Smooth muscle cell of the brain vasculature (primary cell): Measurements from ENCODE around the gene CPT2.

Experiments
- DNase-seq: peaks from one replicate; pipeline ENCODE4 v3.0.0-alpha.2; 2012; ENCODE audit warnings: low read depth, low spot score

The CPT2 gene

DNA sequence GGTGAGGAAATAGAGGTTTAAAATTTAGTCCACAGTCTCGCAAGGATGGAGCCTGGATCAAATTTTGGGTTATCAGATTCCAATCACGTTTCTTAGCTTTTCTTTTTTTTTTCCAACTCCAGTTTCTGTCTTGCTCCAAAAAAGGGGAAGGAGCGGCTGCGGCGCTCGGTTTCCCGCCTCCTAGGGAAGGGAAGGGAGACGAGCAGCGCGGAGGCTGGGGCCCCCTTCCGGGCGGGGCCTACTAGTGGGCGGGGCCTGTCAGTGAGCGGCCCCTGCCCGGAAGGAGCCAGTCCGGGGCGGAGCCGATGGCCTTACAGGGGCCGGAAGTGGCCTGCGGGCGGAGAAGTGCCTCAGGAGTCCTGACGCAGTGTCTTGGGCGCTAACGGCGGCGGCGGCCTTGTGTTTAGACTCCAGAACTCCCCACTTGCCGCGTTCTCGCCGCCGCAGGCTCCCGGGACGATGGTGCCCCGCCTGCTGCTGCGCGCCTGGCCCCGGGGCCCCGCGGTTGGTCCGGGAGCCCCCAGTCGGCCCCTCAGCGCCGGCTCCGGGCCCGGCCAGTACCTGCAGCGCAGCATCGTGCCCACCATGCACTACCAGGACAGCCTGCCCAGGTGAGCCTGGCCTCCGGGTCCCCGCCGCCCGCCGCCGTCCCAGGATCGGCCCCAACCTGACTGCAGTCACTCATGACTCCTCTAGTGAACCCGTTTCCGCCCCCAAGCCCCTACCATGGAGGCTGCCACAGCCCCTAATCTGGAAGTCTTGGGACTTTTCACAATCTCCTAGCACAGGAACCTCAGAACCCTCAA lies at the start of gene CPT2:
CPT2 (plus strand) TSS at position 340 of the 806 bp plus-strand sequence; CDS start at position 460, 120 bp downstream.
- DNase-seq, result peak; percentile 68

DNA sequence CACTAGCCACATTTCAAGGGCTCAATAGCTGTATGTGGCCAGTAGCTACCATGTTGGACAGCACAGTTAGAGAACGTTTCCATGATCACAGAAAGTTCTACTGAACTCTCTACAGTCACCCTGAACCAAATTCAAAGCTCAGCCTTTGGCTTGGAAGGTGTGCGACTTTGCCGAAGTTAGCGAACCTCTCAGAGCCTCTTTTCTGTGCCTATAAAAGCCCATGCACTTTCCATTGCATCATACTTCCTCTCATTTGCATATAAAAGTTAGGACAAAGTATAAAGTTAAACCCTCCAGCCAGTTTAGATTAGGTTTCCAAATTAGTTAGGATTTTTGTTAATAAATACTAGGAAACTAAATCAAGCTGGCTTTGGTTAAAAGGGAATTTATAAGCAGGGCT lies 49.5 kb upstream of the CPT2 start:
- DNase-seq, result no peak

DNA sequence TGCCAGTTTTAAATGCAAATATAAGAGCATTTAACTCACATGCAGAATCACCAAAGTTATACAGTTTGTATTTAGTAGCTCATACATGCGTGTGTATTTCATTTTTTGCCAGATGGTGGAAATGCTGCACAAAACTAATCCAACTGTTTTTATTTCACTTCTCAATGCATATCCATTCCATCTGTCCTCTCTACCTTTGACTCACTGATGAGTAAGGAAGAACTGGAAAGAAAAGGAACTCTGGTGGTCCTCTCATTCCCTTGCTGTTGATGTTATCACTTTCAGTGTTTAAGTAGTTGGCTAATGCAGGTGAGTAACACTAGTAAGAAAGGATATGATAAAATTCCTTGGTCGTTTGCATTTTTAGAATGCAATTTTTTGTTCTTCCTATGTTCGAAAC lies 48.5 kb upstream of the CPT2 start:
- DNase-seq, result no peak

DNA sequence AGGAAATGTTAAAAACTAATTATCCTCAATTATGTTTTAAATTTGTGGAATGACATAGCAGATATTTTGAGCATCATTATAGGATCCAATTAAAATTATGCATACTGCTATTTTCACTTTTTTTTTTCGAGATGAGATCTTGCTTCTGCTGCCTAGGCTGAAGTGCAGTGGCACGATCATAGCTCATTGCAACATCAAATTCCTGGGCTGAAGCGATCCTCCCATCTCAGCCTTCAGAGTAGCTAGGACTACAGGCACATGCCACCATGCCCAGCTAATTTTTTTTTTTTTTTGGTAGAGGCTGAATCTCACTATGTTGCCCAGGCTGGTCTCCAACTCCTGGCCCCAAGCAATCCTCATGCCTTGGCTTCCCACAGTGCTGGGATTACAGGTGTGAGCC lies 42.9 kb upstream of the CPT2 start:
- no peak for DNase-seq

DNA sequence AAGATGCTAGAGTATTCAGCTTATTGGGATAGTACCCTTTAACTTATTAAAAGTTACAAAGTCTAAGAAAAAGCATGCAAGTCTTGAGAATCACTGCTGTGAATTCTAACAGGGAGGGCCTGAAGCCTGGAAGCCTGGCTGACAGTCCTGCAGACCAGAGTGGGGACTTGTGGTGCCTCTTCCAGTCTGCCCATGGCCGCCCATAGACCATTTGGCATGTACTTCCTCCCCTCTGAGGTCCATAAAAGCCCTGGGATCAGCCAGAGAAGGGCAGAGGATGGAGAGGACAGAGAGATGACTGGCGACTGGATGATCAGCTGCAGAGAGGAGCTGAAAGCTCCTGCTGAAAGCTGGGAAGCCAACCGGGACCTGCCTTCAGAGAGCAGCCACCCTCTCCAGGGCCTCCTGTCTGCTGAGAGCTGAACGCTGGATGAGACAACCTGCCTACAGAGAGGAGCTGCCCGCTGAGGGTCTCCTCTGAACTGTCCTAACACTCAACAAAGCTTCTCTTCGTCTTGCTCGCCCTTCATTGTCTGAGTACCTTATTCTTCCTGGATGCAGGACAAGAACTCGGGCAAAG lies 41.7 kb upstream of the CPT2 start:
- DNase-seq, result no peak

DNA sequence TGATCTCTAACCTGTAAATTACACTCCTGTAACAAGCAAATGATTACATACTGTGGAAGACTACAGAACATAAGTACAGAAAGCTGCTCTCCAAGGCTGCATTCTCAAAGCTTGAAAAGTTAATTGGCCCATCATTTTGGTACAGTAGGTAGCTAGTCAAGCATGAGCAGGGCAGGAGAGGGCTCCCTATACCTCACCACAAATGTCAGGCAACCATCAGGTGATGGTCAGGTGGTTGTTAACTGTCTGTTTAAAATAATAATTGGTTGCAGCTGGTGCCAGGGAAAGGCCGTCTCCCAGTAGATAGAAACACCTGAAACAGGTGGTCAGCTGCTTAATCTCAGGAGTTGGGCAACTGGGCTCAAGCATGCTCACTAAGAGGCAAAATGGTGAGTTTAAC lies 41.1 kb upstream of the CPT2 start:
- DNase-seq, result no peak

DNA sequence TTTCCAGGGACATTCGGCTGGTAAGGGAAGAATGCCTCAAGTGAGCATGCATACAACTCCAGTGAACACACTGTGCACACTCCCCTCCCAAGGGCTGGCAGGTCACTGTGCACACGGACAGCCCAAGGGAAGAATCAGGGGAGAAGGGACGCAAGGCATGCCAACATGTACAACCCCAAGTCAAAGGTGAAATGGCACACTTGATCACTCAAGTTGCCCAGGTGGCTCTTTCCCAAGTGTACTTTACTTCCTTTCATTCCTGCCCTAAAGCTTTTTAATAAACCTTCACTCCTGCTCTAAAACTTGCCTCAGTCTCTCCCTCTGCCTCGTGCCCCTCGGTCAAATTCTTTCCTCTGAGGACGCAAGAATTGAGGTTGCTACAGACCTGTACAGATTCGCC lies 40.7 kb upstream of the CPT2 start:
- DNase-seq, result no peak

DNA sequence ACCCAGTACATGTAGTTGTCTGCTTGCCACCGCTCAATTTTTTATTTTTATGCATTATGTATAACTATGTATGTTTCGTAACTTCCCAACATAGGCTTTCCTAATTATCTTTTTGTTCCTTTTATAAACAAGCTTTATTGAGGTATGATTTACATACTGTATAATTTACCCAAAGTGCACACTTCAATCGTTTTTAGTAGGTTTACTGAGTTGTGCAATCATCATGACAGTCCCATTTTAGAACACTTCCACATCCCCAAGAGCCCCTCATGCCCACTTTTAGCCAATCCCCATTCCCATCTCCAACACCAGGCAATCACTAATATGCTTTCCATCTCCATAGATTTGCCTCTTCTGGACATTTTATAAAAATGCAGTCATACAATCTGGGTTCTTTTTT lies 39.8 kb upstream of the CPT2 start:
- no peak for DNase-seq

DNA sequence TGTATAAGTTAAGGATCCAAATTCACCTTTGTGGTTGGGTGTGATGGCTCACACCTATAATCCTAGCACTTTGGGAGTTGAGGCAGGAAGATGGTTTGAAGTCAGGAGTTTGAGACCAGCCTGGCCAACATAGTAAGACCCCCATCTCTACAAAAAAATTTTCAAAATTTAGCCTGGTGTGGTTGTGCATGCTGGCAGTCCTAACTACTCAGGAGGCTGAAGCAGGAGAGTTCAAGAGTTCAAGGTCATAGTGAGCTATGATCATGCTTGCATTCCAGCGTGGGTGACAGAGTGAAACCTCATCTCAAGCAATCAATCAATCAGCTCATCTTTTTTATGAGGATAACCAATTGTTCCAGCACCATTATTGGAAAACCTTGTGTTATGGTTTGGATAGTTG lies 37.7 kb upstream of the CPT2 start:
- DNase-seq, result no peak

DNA sequence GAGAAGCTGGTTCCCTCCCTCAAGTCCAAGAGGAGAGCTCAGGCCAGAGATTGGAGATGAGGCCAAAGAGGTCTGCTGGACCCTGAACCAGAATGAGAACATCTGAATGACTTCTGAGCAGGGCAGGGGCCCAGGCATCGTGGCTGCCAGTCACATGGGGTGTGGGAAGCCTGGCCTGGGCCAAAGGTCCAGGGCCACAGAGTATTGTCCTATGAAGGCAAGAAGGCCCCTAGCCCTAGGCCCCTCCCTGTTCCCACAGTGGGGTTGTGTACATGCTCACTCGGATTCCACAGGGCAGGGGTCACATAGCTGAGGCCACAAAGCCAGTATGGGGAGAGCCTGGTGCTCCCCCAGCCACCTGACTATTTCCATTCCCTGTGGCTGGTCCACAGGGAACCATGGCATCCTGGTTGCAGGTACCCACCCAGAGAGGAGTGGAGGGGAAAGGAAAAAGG lies 35.7 kb upstream of the CPT2 start:
- no peak for DNase-seq

DNA sequence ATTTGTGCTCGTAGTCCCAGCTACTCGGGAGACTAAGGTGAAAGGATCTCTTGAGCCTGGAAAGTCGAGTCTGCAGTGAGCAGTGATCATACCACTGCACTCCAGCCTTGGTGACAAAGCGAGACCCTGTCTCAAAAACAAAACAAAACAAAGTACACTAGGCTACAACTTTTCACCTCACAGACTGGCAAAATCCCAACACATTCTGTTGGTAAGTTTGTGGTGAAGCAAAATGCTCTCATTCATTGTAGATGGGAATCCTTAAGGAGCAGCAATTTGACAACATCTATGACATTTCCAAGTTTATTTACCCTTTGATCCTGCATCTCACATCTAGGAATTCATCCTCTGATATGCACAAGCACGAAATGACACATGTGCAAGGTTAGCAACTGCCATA lies 34.0 kb upstream of the CPT2 start:
- no peak for DNase-seq

DNA sequence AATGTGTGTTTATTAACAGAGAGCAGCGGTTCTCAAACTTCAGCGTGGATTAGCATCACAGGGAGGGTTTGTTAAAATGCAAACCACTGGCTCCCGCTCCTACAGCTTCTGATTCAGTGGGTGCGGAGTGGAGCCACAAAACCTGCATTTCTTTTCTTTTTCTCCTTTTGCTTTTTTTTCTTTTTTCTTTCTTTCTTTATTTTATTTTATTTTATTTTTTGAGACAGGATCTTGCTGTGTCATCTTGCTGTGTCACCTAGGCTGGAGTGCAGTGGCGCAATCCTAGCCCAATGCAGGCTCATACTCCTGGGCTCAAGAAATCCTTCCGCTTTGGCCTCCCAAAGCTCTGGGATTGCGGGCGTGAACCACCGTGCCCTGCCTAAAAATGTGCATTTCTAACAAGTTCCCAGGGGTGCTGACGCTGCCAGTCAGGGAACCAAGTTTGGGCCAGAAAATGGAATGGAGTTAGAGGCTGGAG lies 33.3 kb upstream of the CPT2 start:
- DNase-seq, result no peak

DNA sequence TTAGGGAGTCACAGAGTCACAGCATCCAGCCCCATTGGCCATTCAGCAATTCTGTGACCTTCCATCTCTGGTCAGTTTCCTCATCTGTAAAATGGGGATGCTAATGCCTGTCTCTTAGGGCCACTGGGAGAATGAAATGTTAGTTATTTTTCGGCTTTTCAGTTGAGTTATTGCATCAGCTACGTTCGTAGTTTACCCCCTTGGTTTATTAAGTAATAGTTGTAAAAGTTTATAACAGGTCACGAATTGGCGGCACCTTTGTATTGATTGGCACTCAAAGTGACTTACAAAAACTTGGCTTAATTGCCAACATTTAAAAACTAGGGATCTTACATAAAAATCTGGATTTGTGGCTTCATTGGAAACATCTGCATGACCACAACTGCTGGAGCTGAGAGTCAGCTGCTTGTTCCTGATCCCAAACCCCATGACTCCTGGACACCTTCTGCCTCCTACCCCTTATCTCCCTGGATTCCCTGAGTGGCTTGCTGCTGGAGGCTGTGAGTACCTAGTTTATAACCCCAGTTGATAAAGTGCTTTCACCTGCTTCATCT lies 31.1 kb upstream of the CPT2 start:
- DNase-seq, result no peak

DNA sequence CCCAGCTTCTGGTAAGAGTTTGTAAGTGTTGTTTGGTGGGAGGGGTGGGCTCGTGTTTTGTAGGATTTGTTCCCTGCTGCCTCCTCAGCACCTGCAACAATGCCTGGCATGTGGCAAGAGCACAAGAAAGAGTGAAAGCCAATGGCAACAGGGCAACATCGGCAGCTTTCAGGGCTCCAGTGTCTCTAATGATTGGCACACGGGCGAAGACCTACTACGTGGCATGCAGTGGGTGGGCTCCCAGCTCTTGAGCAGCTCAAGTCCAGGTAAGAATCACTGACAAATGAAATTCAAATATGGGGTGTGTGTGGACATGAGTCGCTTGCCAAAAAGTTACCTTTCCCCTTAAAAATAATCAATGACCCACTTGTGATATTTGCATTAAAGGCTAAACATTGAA lies 30.3 kb upstream of the CPT2 start:
- no peak for DNase-seq

DNA sequence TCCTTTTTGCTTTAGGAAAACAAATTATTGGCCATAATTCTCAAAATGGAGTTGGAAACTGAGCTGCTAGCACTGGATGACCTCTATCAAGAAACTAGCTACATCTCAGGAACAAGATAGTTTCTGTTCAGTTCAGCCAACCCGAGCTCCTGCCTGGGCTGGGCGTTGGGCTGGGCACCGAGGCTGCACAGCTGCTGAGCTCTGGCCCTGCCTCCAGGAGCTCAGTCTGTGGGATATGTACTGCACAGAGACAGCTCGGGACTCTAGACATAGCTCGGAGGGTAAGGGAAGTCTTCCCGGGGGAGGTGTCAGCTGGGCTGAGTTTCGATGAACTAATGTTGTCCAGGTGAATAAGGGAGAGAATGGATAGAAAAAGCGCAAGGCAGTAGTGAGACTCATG lies 29.7 kb upstream of the CPT2 start:
- DNase-seq, result no peak

DNA sequence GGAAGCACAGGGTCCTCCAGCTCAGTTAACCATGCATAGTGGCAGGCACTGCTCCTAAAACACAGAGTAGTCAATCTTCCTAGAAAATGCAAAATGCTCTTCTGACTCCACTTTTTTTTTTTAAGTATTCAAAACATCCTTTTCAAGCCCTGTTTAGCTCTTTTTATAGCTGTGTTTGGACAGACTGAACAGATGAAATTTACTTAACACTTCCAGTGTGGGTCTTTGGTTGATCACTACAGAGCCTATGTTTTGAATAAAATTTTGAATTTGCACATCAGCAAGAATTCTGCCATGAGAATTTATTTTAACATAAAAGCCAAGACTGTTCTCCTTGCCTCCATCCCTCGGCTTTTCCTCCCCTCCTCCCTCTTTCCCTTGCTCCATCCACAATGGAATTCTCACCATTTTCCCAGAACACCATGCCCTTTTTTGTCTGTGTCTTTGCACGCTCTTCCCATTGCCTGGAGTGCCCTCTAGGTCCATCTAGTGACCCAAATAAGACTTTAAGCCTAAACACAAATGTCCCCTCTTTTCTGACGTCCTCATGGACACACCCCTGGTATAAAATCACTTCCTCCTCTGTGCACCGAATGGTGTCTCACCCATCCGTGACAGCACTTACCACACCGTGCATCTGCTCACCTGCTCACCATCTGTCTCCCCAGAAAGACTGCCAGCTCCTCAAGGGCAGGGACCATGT lies 24.0 kb upstream of the CPT2 start:
- DNase-seq, result no peak

DNA sequence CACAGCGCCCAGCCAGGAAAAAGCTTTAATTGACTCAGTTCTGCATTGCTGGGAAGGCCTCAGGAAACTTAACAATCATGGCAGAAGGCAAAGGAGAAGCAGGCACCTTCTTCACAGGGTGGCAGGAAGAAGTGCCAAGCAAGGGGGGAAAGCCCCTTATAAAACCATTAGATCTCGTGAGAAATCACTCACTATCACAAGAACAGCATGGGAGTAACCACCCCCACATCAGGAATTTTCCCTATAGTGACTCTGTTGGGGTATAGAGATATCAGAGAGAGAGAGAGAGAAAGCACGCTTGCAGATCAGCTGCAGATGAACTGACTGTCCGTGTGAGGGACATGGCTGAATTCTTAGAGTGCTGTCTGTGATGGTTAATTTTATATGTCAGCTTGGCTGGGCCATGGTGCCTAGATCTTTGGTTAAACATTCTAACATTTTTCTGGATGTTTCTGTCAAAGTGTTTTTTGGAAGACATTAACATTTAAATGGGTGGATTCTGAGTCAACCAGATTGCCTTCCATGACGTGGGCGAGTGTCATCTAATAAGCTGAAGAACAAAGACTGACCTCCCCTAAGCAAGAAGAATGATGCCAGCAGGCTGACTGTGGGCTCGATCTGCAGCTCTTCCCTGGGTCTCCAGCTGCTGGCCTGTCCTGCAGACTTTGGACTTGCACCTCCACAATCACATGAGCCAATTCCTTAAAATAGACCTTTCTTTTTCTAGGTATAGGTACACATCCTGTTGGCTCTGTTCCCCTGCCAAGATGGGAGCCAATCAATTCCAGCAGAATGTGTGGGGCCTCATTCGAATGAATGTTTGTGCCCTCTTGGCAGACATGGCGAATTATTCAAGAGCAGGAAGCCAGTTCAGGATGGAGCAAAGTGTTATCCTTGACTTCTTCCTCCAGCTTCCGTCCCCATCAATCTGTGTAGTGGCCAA lies 21.4 kb upstream of the CPT2 start:
- DNase-seq, result no peak

DNA sequence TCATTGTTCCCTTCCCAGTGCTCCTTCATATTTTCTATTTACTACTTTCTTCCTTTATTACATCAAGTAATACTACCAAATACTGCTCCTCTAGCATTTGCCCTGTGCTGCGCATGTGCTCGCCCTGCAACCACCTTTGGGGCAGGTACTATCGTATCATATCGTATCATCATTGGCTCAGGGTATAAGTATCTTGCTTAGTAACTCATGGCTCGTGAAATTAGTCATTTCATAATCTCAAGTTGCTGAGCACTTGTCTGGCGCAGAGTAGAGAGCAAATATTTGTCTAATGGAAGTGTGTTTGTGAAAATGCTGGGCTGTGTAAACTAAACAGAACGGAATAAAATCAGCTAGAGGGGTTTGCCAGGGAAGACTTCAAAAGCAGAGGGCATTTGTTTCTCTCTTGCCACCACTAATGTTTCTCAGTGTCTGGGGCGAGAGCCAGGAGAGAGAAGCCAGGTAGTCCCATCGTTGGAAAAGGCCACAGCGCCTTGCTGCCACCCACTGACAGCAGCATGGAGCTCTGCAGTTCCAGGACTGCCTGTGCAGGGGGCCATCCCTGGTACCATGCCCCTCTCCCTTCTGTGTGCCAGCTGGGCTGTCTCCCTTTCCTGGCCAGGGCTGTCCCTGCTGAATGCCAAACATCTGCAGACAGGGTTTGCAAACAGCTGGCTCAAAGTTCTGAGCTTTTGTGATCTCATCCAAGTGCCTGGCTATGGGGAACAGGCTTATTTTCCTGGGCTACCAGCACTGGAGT lies 20.0 kb upstream of the CPT2 start:
- DNase-seq, result no peak

DNA sequence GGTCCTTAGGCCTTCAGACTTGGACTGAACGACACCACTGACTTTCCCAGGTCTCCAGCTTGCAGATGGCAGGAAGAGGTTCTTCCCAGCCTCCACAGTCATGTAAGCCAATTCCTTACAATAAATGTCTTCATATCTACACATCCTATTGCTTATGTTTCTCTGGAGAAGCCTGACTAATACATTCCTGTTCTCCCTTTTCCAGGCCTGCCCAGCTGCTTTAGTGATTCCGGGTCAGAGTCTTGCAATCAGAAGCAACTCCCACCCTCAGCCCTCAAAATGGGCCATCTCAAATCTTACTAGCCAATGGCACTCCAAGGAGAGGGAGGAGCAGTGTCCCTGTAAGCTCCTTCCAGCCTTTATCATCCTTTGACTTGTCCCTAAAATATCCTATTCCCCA lies 16.4 kb upstream of the CPT2 start:
- no peak for DNase-seq

DNA sequence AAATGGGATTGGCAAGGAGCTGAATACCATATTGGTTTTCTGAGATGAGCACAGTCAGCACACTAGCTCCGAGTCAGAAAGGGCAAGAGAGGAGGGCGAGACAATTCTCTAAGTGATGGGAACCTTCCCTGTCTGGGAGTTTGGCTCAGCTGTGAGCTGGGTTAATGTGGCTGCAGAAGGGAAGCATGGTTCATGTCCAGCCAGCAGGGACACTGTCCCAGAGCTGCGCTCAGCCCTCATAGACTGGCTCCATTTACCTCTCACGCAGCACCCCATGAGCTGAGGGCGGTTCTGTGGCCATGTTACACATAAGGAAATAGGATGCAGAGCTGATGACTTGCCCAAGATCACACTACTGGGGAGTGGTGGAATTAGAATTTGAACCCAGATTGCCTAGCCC lies 15.7 kb upstream of the CPT2 start:
- no peak for DNase-seq
